Pons (tissue), 1 donor: ENCODE results near the gene IGHMBP2.
"Not testable (repeated sequence)": the region's sequence is repeated elsewhere in the genome, so short reads cannot be mapped to it uniquely, and the experiment has no call there.

Experiments used
- DNase-seq: peaks from one replicate; pipeline ENCODE4 v3.0.0-alpha.2; 2016; ENCODE audit warnings: low spot score

IGHMBP2 gene

DNA sequence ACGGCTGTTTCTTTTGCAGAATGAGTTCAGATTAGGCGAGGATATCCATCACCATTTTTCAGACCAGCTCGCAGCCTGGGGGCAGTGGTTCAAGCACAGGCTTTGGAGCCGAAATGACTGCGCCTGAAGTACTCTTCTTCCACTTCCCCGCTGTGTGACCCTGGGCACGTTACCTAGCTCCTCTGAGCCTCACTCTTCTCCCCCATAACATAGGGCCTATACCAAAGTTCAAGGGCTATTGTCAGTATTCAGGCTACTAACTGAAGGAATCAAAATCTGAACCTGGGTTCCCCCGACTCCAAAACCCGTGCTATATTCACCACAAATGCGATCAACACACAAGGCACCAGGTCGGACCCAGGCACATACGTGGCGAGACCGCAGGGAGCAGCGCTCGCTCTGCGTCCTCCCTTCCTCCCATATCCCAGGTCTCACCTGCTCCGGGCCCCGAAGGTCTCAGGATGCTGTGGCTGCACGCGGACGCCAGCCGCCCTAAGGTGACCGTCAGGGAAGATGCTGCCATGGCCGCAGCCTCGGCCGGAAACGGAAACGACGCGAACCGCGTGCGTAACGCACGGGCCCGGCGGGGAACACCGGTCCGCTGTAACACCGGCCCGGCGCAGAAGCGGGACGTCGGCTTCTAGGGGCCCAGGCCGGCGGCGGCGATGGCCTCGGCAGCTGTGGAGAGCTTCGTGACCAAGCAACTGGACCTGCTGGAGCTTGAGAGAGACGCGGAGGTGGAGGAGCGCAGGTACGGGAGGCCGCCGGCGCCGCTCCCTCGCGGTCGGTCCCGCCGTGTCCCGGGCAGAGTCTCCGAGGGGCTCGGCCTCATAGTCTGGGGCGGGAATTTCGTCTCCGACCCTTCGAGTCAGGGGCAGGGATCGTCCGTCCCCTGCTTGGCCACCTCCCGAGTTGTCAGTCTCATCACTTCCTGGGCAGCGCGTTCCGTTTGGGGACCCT is at the start of gene IGHMBP2, which contains the start of gene MRPL21:
IGHMBP2 (plus strand) TSS at position 604 of the 960 bp plus-strand sequence; CDS start at position 666, 62 bp downstream.
MRPL21 (minus strand) TSS at position 545 of the 960 bp plus-strand sequence; CDS start at position 523, 22 bp downstream.
- DNase-seq = peak; percentile 64

DNA sequence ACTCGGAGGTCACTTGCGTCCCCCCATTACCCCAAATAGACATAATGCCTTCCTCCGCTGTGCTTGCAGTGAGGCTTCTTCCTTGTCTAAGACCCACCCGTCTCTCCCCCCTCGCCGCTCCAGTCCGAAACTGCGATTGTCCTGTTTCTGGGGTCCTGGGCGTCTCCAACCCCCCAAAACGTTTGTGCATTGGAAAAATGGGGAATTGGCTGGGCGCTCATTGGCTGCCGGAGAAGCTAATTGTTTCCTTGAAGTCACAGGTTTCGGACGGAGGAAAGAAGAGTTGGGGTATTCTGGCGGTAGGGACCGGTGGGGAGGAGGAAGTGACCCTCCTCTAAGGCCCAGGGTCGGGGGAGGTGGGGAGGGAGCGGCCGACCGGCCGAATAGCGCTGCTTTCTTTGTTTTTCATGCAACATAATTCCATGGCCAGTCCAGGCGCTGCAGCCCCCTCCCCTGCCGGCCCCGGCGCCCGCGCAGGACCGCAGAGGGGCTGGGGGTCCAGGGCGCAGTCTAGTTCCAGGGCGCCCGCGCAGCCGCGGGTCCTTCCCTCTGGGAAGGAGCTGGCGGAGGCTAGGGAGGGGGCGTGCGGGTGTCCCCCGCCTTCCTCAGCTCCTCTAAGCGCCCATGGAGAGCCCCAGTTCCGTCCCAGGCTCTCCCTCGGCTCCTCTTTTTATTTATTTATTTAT is 49.3 kb upstream of the IGHMBP2 start:
- DNase-seq = no peak

- DNase-seq = no peak
Observed at GRCh38 chr11:68855205-68855981, 48.3 kb upstream of the IGHMBP2 start.

DNA sequence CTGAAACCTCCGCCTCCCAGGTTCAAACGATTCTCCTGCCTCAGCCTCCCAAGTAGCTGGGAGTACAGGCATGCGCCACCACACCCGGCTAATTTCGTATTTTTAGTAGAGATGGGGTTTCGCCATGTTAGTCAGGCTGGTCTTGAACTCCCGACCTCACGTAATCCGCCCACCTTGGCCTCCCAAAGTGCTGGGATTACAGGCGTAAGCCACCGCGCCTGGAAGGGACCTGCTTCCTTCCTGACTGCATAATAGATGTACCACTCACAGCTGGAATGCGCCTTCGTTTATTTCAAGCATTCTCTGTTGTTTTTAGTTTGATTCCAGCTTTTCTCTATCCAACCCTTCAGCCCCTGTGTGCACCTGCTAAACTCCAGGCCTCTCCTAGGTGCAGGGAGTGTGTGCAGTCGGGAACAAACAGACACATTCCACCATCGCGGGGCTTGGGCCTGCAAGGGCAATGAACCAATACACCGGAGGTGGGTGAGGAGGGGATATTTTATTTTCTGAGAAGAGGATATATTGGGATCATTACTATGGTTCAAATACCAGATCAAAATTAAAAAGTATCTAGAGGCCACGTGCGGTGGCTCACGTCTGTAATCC is 47.2 kb upstream of the IGHMBP2 start:
- DNase-seq = not testable (repeated sequence)

DNA sequence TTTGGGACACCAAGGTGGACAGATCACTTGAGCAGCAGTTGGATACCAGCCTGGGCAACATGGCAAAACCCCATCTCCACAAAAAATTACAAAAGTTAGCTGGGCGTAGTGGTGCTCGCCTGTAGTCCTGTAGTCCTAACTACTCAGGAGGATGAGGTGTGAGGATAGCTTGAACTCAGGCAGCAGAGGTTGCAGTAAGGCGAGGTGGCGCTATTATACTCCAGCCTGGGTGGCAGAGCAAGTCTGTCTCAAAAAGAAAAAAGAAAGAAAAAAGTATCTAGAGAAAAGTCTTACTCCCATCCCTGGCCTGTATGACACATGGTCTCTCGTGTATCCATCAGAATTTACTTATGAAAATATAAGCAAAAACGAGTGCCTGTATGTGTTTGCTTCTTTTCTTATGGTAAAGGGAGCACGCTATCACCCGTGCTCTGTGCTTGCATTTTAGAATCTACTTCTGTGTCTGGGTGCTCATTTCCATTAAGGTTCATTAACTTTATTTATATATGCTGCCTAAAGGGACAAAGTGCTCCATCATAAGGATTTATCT is 46.6 kb upstream of the IGHMBP2 start:
- DNase-seq = no peak

DNA sequence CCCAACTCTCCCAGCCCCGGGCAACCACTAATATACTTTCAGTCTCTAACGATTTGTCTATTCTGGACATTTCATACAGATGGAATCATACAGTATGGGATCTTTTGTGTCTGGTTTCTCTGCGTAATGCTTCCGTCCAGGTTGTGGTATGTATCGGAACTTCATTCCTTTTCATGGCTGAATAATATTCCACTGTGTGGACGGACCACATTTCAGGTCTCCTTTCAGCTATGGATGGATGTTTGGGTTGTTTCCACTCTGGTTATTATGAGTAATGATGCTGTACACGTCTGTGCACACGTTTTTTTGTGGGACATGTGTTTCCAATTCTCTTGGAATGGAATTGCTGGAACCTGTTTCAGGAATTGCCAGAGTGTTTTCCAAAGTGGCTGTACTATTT is 44.6 kb upstream of the IGHMBP2 start:
- no peak for DNase-seq

DNA sequence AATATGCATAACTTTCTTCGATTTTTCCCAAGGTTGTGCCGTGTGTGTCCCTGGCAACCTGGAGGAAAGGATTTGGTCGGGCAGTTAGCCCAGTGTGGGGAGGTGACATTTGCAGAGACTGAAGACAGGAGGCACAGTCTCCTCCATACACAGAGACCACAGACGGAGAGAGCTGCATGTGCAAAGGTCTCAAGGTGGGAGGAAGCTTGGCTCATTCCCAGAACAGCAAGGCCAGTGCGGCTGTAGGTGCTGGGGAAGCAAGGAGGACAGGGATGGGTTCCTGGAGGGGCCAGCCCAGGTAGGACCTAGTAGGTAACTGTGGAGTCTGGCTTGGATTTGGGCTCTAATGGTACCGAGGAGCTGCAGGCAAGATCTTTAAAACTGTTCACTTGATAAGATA is 41.3 kb upstream of the IGHMBP2 start:
- no peak for DNase-seq

DNA sequence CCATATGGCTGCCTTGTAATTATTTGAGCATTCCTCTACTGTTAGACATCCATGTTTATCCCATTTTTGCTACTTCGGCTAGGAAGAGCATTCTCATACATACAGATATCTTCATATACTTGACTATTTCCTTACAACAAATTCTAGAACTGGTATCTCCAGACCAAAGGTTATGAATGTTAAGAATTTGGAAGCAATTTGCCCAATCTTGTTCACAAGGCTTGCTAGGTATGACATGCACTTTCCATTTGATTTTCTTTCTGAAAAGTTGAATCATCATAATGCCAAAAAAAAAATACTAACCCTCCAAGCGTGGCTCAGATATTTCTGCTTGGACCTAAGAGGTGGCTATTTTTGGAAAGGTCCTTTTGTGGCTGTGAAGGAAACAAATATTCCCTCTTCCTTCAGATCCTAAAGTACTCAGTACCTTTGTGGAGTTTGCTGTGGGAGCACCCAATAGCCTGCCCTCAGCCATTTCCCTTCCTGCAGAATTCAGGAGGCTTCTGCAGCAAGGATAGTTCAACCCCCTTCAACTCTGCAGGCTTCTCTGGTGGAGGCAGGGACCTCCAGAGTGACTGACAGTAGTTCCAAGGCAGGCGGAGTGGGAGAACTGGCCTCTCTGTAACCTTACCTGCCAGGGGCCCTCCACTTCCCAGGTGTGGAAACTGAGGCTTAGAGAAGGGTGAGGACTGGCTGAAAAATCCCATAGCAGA is 40.0 kb upstream of the IGHMBP2 start:
- DNase-seq = no peak

DNA sequence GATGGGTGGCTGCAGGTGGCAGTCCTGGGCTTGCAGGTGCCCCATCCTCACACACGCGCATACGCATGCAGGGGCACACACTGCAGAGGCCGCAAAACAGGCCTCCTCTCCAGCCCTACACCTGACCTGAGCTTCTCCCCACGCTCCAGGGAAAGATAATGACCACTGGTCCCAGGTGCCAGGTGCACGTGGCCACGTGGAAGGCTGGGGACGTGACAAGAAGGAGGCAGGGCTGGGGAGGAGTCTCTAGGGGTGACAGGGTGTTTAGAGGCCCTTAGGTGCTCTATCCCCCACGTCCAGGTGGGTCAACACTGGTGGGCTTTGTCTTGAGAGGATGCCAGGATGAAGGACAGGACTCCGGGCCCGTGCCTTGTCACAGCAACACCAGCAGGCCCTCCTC is 38.5 kb upstream of the IGHMBP2 start:
- DNase-seq = no peak

DNA sequence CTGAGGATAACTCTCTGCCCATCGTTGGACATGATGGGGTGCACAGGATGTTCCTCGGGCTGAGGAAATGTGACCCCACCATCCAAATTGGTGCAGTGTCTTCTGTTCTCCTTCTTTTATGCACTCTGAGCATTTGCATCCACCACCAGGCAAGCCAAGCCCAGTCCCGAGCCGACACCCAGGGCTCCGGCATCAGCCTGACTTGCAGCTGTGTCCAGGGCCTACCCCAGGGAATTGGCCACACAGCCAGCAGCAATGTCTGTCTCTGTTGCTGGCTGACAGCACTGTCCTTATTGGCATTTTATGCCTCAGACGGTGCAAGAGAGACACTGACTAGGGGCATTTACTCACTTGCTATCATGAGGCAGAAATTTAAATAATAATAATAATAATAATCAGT is 36.6 kb upstream of the IGHMBP2 start:
- DNase-seq = no peak

- no peak for DNase-seq
Observed at GRCh38 chr11:68868221-68868835, 35.4 kb upstream of the IGHMBP2 start.

- DNase-seq = no peak
Observed at GRCh38 chr11:68870470-68870869, 33.2 kb upstream of the IGHMBP2 start.

DNA sequence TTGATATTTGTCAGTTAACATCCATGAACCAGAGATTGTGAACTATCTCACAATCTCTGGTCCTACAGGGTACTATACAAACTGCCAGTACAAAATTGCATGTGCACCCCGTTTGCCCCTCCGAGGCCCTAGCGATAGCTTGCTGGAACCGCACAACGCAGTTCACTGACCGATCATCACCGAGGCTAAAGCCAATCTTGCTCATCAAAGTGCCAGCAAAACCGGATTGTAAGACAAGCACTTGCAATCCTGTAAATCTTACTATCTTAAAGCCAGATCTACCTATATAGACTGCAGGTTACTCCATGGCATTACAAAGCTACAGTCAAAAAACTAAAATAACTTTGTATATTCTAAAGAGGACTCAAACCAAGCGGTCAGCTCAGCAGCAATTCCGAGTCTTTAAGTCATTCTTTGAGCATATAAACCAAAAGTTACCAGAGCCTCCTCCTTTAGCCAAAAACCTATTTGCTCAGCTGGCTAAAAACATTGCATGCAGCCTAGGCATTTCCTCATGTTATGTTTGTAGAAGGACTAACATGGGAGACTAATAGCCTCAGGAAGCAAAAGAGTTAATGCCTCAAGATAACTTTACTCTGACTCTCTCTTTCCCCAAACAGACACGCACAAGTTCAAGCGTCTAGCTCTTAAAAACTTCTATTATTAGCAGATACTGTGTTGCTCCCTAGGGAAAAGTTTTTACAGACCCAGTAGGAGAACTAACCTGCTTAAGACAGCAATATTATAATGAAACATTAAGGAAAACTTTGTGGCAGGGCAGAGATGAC is 31.3 kb upstream of the IGHMBP2 start:
- no peak for DNase-seq

GRCh38 chr11:68878022-68878421 is 25.7 kb upstream of the IGHMBP2 start:
- DNase-seq = no peak

GRCh38 chr11:68880851-68881250 is 22.8 kb upstream of the IGHMBP2 start:
- no peak for DNase-seq

- DNase-seq = no peak
Observed at GRCh38 chr11:68881320-68881719, 22.4 kb upstream of the IGHMBP2 start.

DNA sequence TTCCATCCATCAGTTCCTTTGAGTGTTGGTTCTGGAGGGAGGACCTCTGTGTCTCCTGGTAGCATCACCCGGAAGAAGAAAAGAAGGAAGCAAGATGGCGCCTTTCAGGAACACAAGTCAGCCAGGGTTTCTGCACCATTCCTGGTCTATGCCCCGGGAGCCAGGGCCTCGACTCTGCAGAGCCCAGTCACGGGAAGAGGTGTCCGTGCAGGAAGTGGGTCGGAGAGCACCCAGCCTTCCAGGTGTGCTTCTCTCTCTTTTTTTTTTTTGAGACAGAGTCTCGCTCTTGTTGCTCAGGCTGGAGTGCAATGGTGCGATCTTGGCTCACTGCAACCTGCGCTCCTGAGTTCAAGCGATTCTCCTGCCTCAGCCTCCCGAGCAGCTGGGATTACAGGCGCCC is 21.3 kb upstream of the IGHMBP2 start:
- DNase-seq = no peak

- not testable (repeated sequence) for DNase-seq
Observed at GRCh38 chr11:68884827-68885226, 18.9 kb upstream of the IGHMBP2 start.

DNA sequence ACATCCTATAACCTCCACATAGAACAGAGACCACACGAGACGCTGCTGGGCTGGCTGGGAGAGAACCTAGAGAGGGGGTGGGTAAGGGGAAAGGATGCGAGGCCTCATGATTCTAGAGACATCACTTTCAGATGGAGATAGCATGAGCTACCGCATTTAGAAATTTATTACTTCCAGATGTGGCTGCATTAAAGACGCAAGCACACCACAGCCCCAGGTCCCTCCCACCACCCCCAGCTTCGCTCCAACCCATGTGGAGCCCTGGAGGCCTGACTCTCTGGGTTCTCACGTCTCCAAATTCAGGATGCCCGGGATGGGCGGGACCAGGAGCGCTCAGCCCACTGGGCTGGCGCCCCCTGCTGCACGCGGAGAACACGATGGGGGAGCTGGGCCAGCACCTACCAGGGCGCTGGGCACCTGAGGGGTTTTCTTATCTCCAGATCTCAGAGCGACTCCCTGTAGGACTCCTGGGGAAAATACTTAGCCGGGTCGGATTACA is 13.7 kb upstream of the IGHMBP2 start:
- no peak for DNase-seq
